SK-N-SH treated with all-trans-retinoic acid at 6 μM for 48 hours (cell line): ENCODE measurements around the gene FEN1.

Source experiments
- ATAC-seq: fragments of 200-7000 bp; cut with Tn5 transposase; 3 replicates; pipeline ENCODE4 v1.9.1; 2020; ENCODE audit warnings: mild to moderate bottlenecking, moderate library complexity
- BACH2 ChIP-seq: fragments of 250-450 bp; sonication (Bioruptor Pico); IDR thresholded peaks from 2 replicates; pipeline ENCODE4 v1.9.0; 2021; ENCODE audit warnings: mild to moderate bottlenecking, borderline replicate concordance
- CSDC2 ChIP-seq: fragments of 250-450 bp; sonication (Bioruptor Pico); IDR thresholded peaks from 2 replicates; pipeline ENCODE4 v1.5.0; 2020; ENCODE audit warnings: mild to moderate bottlenecking, moderate library complexity
- CSRNP3 ChIP-seq: fragments of 250-450 bp; sonication (Bioruptor Pico); IDR thresholded peaks from 2 replicates; pipeline ENCODE4 v1.5.1; 2021; ENCODE audit warnings: mild to moderate bottlenecking, moderate library complexity
- ESRRG ChIP-seq: fragments of 250-450 bp; sonication (Bioruptor Pico); IDR thresholded peaks from 2 replicates; pipeline ENCODE4 v1.6.1; 2021; ENCODE audit warnings: mild to moderate bottlenecking
- OSR1 ChIP-seq: fragments of 250-450 bp; sonication (Bioruptor Pico); IDR thresholded peaks from 2 replicates; pipeline ENCODE4 v1.8.0; 2022; ENCODE audit warnings: moderate library complexity, mild to moderate bottlenecking, inconsistent platforms
- PATZ1 ChIP-seq: fragments of 250-450 bp; sonication (Bioruptor Pico); IDR thresholded peaks from 2 replicates; pipeline ENCODE4 v1.8.0; 2020; ENCODE audit warnings: mild to moderate bottlenecking, moderate library complexity, borderline replicate concordance
- SNAI2 ChIP-seq: fragments of 250-450 bp; sonication (Bioruptor Pico); IDR thresholded peaks from 2 replicates; pipeline ENCODE4 v1.5.0; 2020; ENCODE audit warnings: mild to moderate bottlenecking, moderate library complexity
- TCF4 ChIP-seq: fragments of 250-450 bp; sonication (Bioruptor Pico); IDR thresholded peaks from 2 replicates; pipeline ENCODE4 v1.8.0; 2021; ENCODE audit warnings: mild to moderate bottlenecking, moderate library complexity, borderline replicate concordance
- TOX ChIP-seq: fragments of 250-450 bp; sonication (Bioruptor Pico); IDR thresholded peaks from 2 replicates; pipeline ENCODE4 v1.8.0; 2021; ENCODE audit warnings: mild to moderate bottlenecking, moderate library complexity, borderline replicate concordance
- TSHZ2 ChIP-seq: fragments of 250-450 bp; sonication (Bioruptor Pico); IDR thresholded peaks from 2 replicates; pipeline ENCODE4 v1.5.0; 2020; ENCODE audit warnings: mild to moderate bottlenecking, moderate library complexity
- ZFP3 ChIP-seq: fragments of 250-450 bp; sonication (Bioruptor Pico); IDR thresholded peaks from 2 replicates; pipeline ENCODE4 v1.5.0; 2020; ENCODE audit warnings: mild to moderate bottlenecking, moderate library complexity
- ZFP30 ChIP-seq: fragments of 450-650 bp; formaldehyde crosslinking; IDR thresholded peaks from 2 replicates; pipeline ENCODE4 v1.5.0; 2022; ENCODE audit warnings: mild to moderate bottlenecking, moderate library complexity
- ZNF565 ChIP-seq: fragments of 450-650 bp; formaldehyde crosslinking; conservative IDR thresholded peaks from 2 replicates; pipeline ENCODE4 v1.5.0; 2020; ENCODE audit warnings: low read depth, mild to moderate bottlenecking, moderate library complexity
- ZNF70 ChIP-seq: fragments of 450-650 bp; formaldehyde crosslinking; IDR thresholded peaks from 2 replicates; pipeline ENCODE4 v1.5.0; 2020; ENCODE audit warnings: mild to moderate bottlenecking, moderate library complexity
- ZNF8 ChIP-seq: fragments of 450-650 bp; formaldehyde crosslinking; IDR thresholded peaks from 2 replicates; pipeline ENCODE4 v1.5.0; 2020; ENCODE audit warnings: mild to moderate bottlenecking, moderate library complexity
- TF ChIP-seq, protein P1 (sequence below): fragments of 250-450 bp; sonication (Bioruptor Pico); IDR thresholded peaks from 2 replicates; pipeline ENCODE4 v1.8.0; 2021; ENCODE audit warnings: low read depth, mild to moderate bottlenecking, moderate library complexity, borderline replicate concordance
- TF ChIP-seq, protein P2 (sequence below): fragments of 250-450 bp; sonication (Bioruptor Pico); IDR thresholded peaks from 2 replicates; pipeline ENCODE4 v1.5.1; 2020; ENCODE audit warnings: low read depth, mild to moderate bottlenecking, moderate library complexity

Gene FEN1

DNA sequence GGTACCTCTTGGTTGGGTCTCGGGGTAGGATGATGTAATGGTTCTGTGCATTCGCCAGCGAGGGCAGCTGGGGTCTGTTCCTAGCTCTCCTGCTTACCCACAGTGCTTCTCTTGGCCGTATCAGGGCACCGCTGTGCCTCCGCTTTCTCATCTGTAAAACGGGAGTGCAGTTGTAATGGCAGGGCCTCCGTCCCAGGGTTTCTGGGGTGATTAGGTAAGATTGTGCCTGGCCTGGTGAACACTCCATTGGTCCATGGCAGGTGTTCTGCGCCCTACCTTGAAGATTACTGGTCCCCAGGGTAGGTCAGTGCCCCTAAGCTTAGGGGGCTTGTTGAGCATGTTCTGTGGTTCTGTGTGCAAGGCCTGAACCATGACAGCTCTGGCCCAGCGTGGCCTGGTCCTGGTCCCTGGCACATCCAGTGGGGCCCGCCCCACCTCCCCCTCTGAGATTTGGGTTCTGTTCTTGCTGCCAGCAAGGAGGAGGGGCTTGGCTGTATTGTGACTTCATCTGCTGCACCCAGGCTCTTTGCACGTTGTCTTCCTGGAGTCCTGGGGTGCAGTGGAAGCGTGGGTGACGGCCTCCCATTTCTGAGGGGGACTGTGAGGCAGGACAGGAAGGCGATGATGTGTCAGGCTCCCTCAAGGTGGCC, 35.4 kb upstream of the FEN1 start:
- TF ChIP-seq OSR1 (CRISPR knock-in tag) = no peak
- TF ChIP-seq ESRRG = no peak
- no peak for TF ChIP-seq ZNF565
- TF ChIP-seq BACH2 = no peak

GRCh38 chr11:61760946-61761345, 31.8 kb upstream of the FEN1 start:
- no peak for ATAC-seq
- TF ChIP-seq ZNF565 (no peak), ZNF70 (CRISPR knock-in tag) (no peak), ZFP3 (CRISPR knock-in tag) (no peak), ESRRG (no peak), TCF4 (no peak), ZFP30 (CRISPR knock-in tag) (no peak), PATZ1 (CRISPR knock-in tag) (no peak), TSHZ2 (CRISPR knock-in tag) (no peak), TOX (CRISPR knock-in tag) (no peak), ZNF8 (CRISPR knock-in tag) (no peak)
- TF ChIP-seq, protein P1, sequence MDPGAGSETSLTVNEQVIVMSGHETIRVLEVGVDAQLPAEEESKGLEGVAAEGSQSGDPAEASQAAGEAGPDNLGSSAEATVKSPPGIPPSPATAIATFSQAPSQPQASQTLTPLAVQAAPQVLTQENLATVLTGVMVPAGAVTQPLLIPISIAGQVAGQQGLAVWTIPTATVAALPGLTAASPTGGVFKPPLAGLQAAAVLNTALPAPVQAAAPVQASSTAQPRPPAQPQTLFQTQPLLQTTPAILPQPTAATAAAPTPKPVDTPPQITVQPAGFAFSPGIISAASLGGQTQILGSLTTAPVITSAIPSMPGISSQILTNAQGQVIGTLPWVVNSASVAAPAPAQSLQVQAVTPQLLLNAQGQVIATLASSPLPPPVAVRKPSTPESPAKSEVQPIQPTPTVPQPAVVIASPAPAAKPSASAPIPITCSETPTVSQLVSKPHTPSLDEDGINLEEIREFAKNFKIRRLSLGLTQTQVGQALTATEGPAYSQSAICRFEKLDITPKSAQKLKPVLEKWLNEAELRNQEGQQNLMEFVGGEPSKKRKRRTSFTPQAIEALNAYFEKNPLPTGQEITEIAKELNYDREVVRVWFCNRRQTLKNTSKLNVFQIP (CRISPR knock-in tag) = no peak
- TF ChIP-seq, protein P2, sequence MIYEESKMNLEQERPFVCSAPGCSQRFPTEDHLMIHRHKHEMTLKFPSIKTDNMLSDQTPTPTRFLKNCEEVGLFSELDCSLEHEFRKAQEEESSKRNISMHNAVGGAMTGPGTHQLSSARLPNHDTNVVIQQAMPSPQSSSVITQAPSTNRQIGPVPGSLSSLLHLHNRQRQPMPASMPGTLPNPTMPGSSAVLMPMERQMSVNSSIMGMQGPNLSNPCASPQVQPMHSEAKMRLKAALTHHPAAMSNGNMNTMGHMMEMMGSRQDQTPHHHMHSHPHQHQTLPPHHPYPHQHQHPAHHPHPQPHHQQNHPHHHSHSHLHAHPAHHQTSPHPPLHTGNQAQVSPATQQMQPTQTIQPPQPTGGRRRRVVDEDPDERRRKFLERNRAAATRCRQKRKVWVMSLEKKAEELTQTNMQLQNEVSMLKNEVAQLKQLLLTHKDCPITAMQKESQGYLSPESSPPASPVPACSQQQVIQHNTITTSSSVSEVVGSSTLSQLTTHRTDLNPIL = no peak

More for the DNA sequence above, 35.4 kb upstream of the FEN1 start:
- ATAC-seq = no peak

- TF ChIP-seq CSDC2 (no peak), ZFP3 (CRISPR knock-in tag) (no peak), TSHZ2 (CRISPR knock-in tag) (no peak), SNAI2 (CRISPR knock-in tag) (no peak), CSRNP3 (CRISPR knock-in tag) (no peak), TOX (CRISPR knock-in tag) (no peak)
- TF ChIP-seq, protein P1 (CRISPR knock-in tag) = no peak
- ATAC-seq = no peak
These were observed 31.1 kb upstream of the FEN1 start for GRCh38 chr11:61761440-61762222.
